Prostate gland (tissue), 1 donor: Measurements from ENCODE around the gene EML1.

ENCODE experiments used
- POLR2A ChIP-seq: fragments of 450-650 bp; IDR thresholded peaks from one replicate; pipeline ENCODE4 v1.6.1; 2016; ENCODE audit warnings: antibody characterized with exemption, mild to moderate bottlenecking
- POLR2AphosphoS5 ChIP-seq: sonication (generic); formaldehyde crosslinking; IDR thresholded peaks from one replicate; pipeline ENCODE4 v1.6.1; 2017; ENCODE audit warnings: antibody characterized with exemption

DNA sequence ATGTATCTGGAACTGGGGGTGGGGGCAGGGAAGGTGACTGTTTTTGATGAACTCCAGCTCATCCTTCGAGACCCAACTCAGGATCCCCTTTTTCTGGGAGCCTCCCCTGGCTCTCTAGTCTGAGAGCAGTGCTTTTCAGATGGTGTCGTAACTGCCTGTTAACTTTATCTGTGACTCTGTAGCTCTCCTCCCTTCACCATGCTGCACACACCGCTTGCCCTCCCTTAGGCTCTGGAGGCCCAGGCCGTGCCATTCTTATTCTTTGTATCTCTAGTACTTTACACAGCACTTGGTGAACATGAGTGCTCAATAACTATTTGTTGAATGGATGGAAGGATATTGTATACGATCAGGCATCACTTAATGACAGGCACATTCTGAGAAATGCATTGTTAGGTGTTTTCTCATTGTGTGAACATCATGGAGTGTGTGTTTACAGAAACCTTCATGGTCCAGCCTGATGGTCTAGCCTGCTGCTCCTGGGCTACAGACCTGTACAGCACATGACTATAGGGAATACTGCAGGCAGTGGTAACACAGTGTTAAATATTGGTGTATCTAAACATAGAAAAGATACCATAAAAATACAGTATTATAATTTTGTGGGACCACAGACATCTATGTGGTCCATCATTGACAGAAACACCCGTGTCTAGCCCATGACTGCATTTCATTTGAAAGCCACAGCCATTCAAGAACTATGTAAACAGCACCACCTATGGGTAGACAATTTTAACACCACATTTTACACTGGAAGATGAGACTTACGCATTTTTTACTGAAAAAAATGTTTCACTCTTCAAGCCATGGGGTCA is 91.8 kb downstream of the EML1 start:
- peak; percentile 12 for TF ChIP-seq POLR2AphosphoS5
- no peak for TF ChIP-seq POLR2A
